ENCODE data around the gene SLC1A7. TPM values are rescaled to one million over a fixed set of nuclear protein-coding genes. Genes with fewer than 3 reads are reported as not detected.

Gene SLC1A7
- total RNA-seq, 2 donors from 2014 or later: not detected

DNA sequence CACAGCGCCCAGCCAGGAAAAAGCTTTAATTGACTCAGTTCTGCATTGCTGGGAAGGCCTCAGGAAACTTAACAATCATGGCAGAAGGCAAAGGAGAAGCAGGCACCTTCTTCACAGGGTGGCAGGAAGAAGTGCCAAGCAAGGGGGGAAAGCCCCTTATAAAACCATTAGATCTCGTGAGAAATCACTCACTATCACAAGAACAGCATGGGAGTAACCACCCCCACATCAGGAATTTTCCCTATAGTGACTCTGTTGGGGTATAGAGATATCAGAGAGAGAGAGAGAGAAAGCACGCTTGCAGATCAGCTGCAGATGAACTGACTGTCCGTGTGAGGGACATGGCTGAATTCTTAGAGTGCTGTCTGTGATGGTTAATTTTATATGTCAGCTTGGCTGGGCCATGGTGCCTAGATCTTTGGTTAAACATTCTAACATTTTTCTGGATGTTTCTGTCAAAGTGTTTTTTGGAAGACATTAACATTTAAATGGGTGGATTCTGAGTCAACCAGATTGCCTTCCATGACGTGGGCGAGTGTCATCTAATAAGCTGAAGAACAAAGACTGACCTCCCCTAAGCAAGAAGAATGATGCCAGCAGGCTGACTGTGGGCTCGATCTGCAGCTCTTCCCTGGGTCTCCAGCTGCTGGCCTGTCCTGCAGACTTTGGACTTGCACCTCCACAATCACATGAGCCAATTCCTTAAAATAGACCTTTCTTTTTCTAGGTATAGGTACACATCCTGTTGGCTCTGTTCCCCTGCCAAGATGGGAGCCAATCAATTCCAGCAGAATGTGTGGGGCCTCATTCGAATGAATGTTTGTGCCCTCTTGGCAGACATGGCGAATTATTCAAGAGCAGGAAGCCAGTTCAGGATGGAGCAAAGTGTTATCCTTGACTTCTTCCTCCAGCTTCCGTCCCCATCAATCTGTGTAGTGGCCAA lies 32.8 kb upstream of the SLC1A7 start:
- H3K27me3 Mint-ChIP-seq: peaks cover 59% of the 10 kb centered on the region
- H3K4me1 Mint-ChIP-seq: peaks cover 5% of the 10 kb centered on the region
- no peak overlapping the region for H3K27ac Mint-ChIP-seq
- no peak for DNase-seq
- peaks cover 11% of the 10 kb centered on the region for H3K36me3 Mint-ChIP-seq (ENCODE audit: low read depth)
- H3K9me3 ChIP-seq (ENCODE audit: control insufficient read depth, low read length, poor library complexity, severe bottlenecking): no peaks in the 10 kb centered on the region
- no peak for ATAC-seq
- no peak overlapping the region for H3K4me3 Mint-ChIP-seq

- peak; percentile 59 for ATAC-seq
- H3K4me3 Mint-ChIP-seq: peak overlapping the region; percentile 67
- peak overlapping the region; percentile 83 for H3K27ac Mint-ChIP-seq
- peaks cover 62% of the 10 kb centered on the region for H3K27me3 Mint-ChIP-seq
- H3K36me3 Mint-ChIP-seq (ENCODE audit: low read depth): peaks cover 10% of the 10 kb centered on the region
- peaks cover 5% of the 10 kb centered on the region for H3K4me1 Mint-ChIP-seq
- no peak for DNase-seq
- H3K9me3 ChIP-seq (ENCODE audit: control insufficient read depth, low read length, poor library complexity, severe bottlenecking): no peaks in the 10 kb centered on the region
These were observed 30.1 kb upstream of the SLC1A7 start for GRCh38 chr1:53172426-53173128.

DNA sequence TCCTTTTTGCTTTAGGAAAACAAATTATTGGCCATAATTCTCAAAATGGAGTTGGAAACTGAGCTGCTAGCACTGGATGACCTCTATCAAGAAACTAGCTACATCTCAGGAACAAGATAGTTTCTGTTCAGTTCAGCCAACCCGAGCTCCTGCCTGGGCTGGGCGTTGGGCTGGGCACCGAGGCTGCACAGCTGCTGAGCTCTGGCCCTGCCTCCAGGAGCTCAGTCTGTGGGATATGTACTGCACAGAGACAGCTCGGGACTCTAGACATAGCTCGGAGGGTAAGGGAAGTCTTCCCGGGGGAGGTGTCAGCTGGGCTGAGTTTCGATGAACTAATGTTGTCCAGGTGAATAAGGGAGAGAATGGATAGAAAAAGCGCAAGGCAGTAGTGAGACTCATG lies 24.5 kb upstream of the SLC1A7 start:
- ATAC-seq: no peak
- H3K4me1 Mint-ChIP-seq: no peaks in the 10 kb centered on the region

GRCh38 chr1:53166366-53166765 lies 23.9 kb upstream of the SLC1A7 start:
- no peaks in the 10 kb centered on the region for H3K9me3 ChIP-seq (ENCODE audit: control insufficient read depth, low read length, poor library complexity, severe bottlenecking)
- Mint-ChIP-seq H3K27me3 (peaks cover 41% of the 10 kb centered on the region), H3K4me3 (no peak overlapping the region), H3K27ac (no peak overlapping the region), H3K4me1 (no peaks in the 10 kb centered on the region), H3K36me3 (ENCODE audit: low read depth) (no peaks in the 10 kb centered on the region)
- ATAC-seq (no peak), DNase-seq (no peak)

More for the DNA sequence above, 24.5 kb upstream of the SLC1A7 start:
- Mint-ChIP-seq H3K27ac (no peak overlapping the region), H3K36me3 (ENCODE audit: low read depth) (no peaks in the 10 kb centered on the region), H3K27me3 (peaks cover 40% of the 10 kb centered on the region), H3K4me3 (no peak overlapping the region)
- no peaks in the 10 kb centered on the region for H3K9me3 ChIP-seq (ENCODE audit: control insufficient read depth, low read length, poor library complexity, severe bottlenecking)
- no peak for DNase-seq

DNA sequence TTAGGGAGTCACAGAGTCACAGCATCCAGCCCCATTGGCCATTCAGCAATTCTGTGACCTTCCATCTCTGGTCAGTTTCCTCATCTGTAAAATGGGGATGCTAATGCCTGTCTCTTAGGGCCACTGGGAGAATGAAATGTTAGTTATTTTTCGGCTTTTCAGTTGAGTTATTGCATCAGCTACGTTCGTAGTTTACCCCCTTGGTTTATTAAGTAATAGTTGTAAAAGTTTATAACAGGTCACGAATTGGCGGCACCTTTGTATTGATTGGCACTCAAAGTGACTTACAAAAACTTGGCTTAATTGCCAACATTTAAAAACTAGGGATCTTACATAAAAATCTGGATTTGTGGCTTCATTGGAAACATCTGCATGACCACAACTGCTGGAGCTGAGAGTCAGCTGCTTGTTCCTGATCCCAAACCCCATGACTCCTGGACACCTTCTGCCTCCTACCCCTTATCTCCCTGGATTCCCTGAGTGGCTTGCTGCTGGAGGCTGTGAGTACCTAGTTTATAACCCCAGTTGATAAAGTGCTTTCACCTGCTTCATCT lies 23.0 kb upstream of the SLC1A7 start:
- Mint-ChIP-seq H3K27me3 (peaks cover 41% of the 10 kb centered on the region), H3K4me3 (no peak overlapping the region), H3K36me3 (ENCODE audit: low read depth) (no peaks in the 10 kb centered on the region), H3K4me1 (no peaks in the 10 kb centered on the region), H3K27ac (no peak overlapping the region)
- no peaks in the 10 kb centered on the region for H3K9me3 ChIP-seq (ENCODE audit: control insufficient read depth, low read length, poor library complexity, severe bottlenecking)
- DNase-seq (no peak), ATAC-seq (no peak)

GRCh38 chr1:53163291-53163768 lies 20.9 kb upstream of the SLC1A7 start:
- no peak for ATAC-seq
- H3K9me3 ChIP-seq (ENCODE audit: control insufficient read depth, low read length, poor library complexity, severe bottlenecking): no peaks in the 10 kb centered on the region
- H3K27me3 Mint-ChIP-seq: peaks cover 39% of the 10 kb centered on the region
- H3K4me3 Mint-ChIP-seq: no peak overlapping the region
- DNase-seq: no peak
- no peaks in the 10 kb centered on the region for H3K4me1 Mint-ChIP-seq
- no peaks in the 10 kb centered on the region for H3K36me3 Mint-ChIP-seq (ENCODE audit: low read depth)
- no peak overlapping the region for H3K27ac Mint-ChIP-seq

- peaks cover 41% of the 10 kb centered on the region for H3K27me3 Mint-ChIP-seq
- no peak for ATAC-seq
- DNase-seq: no peak
- H3K9me3 ChIP-seq (ENCODE audit: control insufficient read depth, low read length, poor library complexity, severe bottlenecking): no peaks in the 10 kb centered on the region
- H3K4me3 Mint-ChIP-seq: no peak overlapping the region
- H3K27ac Mint-ChIP-seq: no peak overlapping the region
- peaks cover 2% of the 10 kb centered on the region for H3K36me3 Mint-ChIP-seq (ENCODE audit: low read depth)
- no peaks in the 10 kb centered on the region for H3K4me1 Mint-ChIP-seq
These were observed 20.2 kb upstream of the SLC1A7 start for GRCh38 chr1:53162621-53163020.

GRCh38 chr1:53160924-53161378 lies 18.5 kb upstream of the SLC1A7 start:
- H3K4me3 Mint-ChIP-seq: no peak overlapping the region
- H3K4me1 Mint-ChIP-seq: no peaks in the 10 kb centered on the region
- peaks cover 2% of the 10 kb centered on the region for H3K36me3 Mint-ChIP-seq (ENCODE audit: low read depth)
- DNase-seq (no peak), ATAC-seq (no peak)
- peaks cover 39% of the 10 kb centered on the region for H3K27me3 Mint-ChIP-seq
- no peaks in the 10 kb centered on the region for H3K9me3 ChIP-seq (ENCODE audit: control insufficient read depth, low read length, poor library complexity, severe bottlenecking)
- no peak overlapping the region for H3K27ac Mint-ChIP-seq

DNA sequence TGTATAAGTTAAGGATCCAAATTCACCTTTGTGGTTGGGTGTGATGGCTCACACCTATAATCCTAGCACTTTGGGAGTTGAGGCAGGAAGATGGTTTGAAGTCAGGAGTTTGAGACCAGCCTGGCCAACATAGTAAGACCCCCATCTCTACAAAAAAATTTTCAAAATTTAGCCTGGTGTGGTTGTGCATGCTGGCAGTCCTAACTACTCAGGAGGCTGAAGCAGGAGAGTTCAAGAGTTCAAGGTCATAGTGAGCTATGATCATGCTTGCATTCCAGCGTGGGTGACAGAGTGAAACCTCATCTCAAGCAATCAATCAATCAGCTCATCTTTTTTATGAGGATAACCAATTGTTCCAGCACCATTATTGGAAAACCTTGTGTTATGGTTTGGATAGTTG lies 16.5 kb upstream of the SLC1A7 start:
- H3K27ac Mint-ChIP-seq: no peak overlapping the region
- no peak overlapping the region for H3K4me3 Mint-ChIP-seq
- H3K36me3 Mint-ChIP-seq (ENCODE audit: low read depth): peaks cover 2% of the 10 kb centered on the region
- ATAC-seq: no peak
- no peaks in the 10 kb centered on the region for H3K9me3 ChIP-seq (ENCODE audit: control insufficient read depth, low read length, poor library complexity, severe bottlenecking)
- peaks cover 38% of the 10 kb centered on the region for H3K27me3 Mint-ChIP-seq
- H3K4me1 Mint-ChIP-seq: no peaks in the 10 kb centered on the region
- DNase-seq: no peak

DNA sequence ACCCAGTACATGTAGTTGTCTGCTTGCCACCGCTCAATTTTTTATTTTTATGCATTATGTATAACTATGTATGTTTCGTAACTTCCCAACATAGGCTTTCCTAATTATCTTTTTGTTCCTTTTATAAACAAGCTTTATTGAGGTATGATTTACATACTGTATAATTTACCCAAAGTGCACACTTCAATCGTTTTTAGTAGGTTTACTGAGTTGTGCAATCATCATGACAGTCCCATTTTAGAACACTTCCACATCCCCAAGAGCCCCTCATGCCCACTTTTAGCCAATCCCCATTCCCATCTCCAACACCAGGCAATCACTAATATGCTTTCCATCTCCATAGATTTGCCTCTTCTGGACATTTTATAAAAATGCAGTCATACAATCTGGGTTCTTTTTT lies 14.3 kb upstream of the SLC1A7 start:
- no peak for DNase-seq
- Mint-ChIP-seq H3K4me3 (no peak overlapping the region), H3K27ac (no peak overlapping the region), H3K4me1 (no peaks in the 10 kb centered on the region), H3K27me3 (peaks cover 29% of the 10 kb centered on the region), H3K36me3 (ENCODE audit: low read depth) (peaks cover 2% of the 10 kb centered on the region)
- ATAC-seq: no peak
- no peaks in the 10 kb centered on the region for H3K9me3 ChIP-seq (ENCODE audit: control insufficient read depth, low read length, poor library complexity, severe bottlenecking)

- no peak for DNase-seq
These were observed 13.5 kb upstream of the SLC1A7 start for GRCh38 chr1:53155945-53156344.

DNA sequence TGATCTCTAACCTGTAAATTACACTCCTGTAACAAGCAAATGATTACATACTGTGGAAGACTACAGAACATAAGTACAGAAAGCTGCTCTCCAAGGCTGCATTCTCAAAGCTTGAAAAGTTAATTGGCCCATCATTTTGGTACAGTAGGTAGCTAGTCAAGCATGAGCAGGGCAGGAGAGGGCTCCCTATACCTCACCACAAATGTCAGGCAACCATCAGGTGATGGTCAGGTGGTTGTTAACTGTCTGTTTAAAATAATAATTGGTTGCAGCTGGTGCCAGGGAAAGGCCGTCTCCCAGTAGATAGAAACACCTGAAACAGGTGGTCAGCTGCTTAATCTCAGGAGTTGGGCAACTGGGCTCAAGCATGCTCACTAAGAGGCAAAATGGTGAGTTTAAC lies 13.1 kb upstream of the SLC1A7 start:
- Mint-ChIP-seq H3K27me3 (peaks cover 33% of the 10 kb centered on the region), H3K36me3 (ENCODE audit: low read depth) (peaks cover 2% of the 10 kb centered on the region), H3K4me3 (no peak overlapping the region), H3K27ac (no peak overlapping the region), H3K4me1 (no peaks in the 10 kb centered on the region)
- ATAC-seq (no peak), DNase-seq (no peak)
- no peaks in the 10 kb centered on the region for H3K9me3 ChIP-seq (ENCODE audit: control insufficient read depth, low read length, poor library complexity, severe bottlenecking)

More at GRCh38 chr1:53155945-53156344, 13.5 kb upstream of the SLC1A7 start:
- Mint-ChIP-seq H3K4me1 (no peaks in the 10 kb centered on the region), H3K27ac (no peak overlapping the region), H3K36me3 (ENCODE audit: low read depth) (peaks cover 2% of the 10 kb centered on the region), H3K4me3 (no peak overlapping the region), H3K27me3 (peaks cover 29% of the 10 kb centered on the region)
- H3K9me3 ChIP-seq (ENCODE audit: control insufficient read depth, low read length, poor library complexity, severe bottlenecking): no peaks in the 10 kb centered on the region
- no peak for ATAC-seq

- H3K27me3 Mint-ChIP-seq: peaks cover 34% of the 10 kb centered on the region
- H3K9me3 ChIP-seq (ENCODE audit: control insufficient read depth, low read length, poor library complexity, severe bottlenecking): no peaks in the 10 kb centered on the region
- no peak overlapping the region for H3K27ac Mint-ChIP-seq
- peaks cover 2% of the 10 kb centered on the region for H3K36me3 Mint-ChIP-seq (ENCODE audit: low read depth)
- DNase-seq: no peak
- no peak overlapping the region for H3K4me3 Mint-ChIP-seq
- ATAC-seq: no peak
- H3K4me1 Mint-ChIP-seq: no peaks in the 10 kb centered on the region
These were observed 12.5 kb upstream of the SLC1A7 start for GRCh38 chr1:53154859-53155438.
